OCI-LY7 (cell line): ENCODE measurements around the gene MRPL49. TPM values are rescaled to one million over a fixed set of nuclear protein-coding genes. Genes with fewer than 3 reads are reported as not detected.

ENCODE experiments used
- BruUV-seq: library from RNA; stranded (reverse); fragments of 400-500 nt; replicated peaks from 2 replicates; lab custom pipeline; 2021; lab: Mats Ljungman, UMichigan
- CTCF ChIA-PET: fragments of 300-600 bp; sonication (Branson Sonifier 250); formaldehyde crosslinking; loops from one replicate; lab custom pipeline; 2022; ENCODE audit warnings: antibody characterized with exemption; ENCODE audit not compliant: unreplicated experiment; lab: Charles Lee
- POLR2A ChIA-PET: fragments of 300-600 bp; sonication (Branson Sonifier 250); formaldehyde crosslinking; loops from one replicate; lab custom pipeline; 2022; ENCODE audit warnings: antibody characterized with exemption; lab: Charles Lee
- DNase-seq: peaks from one replicate; pipeline ENCODE4 v3.0.0-alpha.2; 2015; ENCODE audit warnings: low spot score
- H2AFZ ChIP-seq: fragments of 200-600 bp; sonication (generic), shearing (Covaris generic); 2 replicates; pipeline ENCODE4 v1.6.1; 2014; ENCODE audit warnings: mild to moderate bottlenecking, antibody characterized with exemption, low read length, moderate library complexity
- H3K27ac ChIP-seq: fragments of 200-600 bp; sonication (generic); 2 replicates; pipeline ENCODE4 v1.5.1; 2014; ENCODE audit warnings: mixed run types, low read depth, mild to moderate bottlenecking, moderate library complexity, low read length, inconsistent platforms; ENCODE audit not compliant: poor library complexity, severe bottlenecking
- H3K36me3 ChIP-seq: fragments of 200-600 bp; sonication (generic); 2 replicates; pipeline ENCODE4 v1.6.1; 2014; ENCODE audit warnings: mild to moderate bottlenecking, antibody characterized with exemption, low read length, moderate library complexity, mixed read lengths; ENCODE audit not compliant: insufficient read depth
- H3K4me1 ChIP-seq: fragments of 200-600 bp; sonication (generic); 2 replicates; pipeline ENCODE4 v1.5.1; 2014; ENCODE audit warnings: mild to moderate bottlenecking, low read length; ENCODE audit not compliant: insufficient read depth, poor library complexity, severe bottlenecking
- H3K4me2 ChIP-seq: fragments of 200-600 bp; sonication (generic); 2 replicates; pipeline ENCODE4 v1.6.1; 2014; ENCODE audit warnings: mild to moderate bottlenecking, low read length
- H3K4me3 ChIP-seq: fragments of 200-600 bp; sonication (generic); 2 replicates; pipeline ENCODE4 v1.5.1; 2014; ENCODE audit warnings: mild to moderate bottlenecking, low read depth, low read length; ENCODE audit not compliant: poor library complexity, severe bottlenecking
- H3K79me2 ChIP-seq: fragments of 200-600 bp; sonication (generic); 2 replicates; pipeline ENCODE4 v1.6.1; 2016; ENCODE audit warnings: low read depth, mild to moderate bottlenecking, low read length, moderate library complexity, mixed read lengths; ENCODE audit not compliant: insufficient read depth
- H3K9me2 ChIP-seq: fragments of 200-600 bp; sonication (generic); 2 replicates; pipeline ENCODE4 v1.6.1; 2016; ENCODE audit warnings: mild to moderate bottlenecking, low read length, mixed read lengths; ENCODE audit not compliant: insufficient read depth
- H3K9me3 ChIP-seq: fragments of 200-600 bp; sonication (generic); 2 replicates; pipeline ENCODE4 v1.6.1; 2014; ENCODE audit warnings: mild to moderate bottlenecking, mixed run types, low read length, mixed read lengths
- H4K20me1 ChIP-seq: fragments of 200-600 bp; sonication (generic); 2 replicates; pipeline ENCODE4 v1.6.1; 2014; ENCODE audit warnings: mild to moderate bottlenecking, antibody characterized with exemption, low read length, moderate library complexity, mixed read lengths; ENCODE audit not compliant: insufficient read depth
- CTCF ChIP-seq: fragments of 200-600 bp; sonication (generic); conservative IDR thresholded peaks from 2 replicates; pipeline ENCODE4 v1.5.1; 2014; ENCODE audit warnings: mild to moderate bottlenecking, antibody characterized with exemption, low read length, moderate library complexity, mixed read lengths
- EZH2phosphoT487 ChIP-seq: fragments of 200-600 bp; sonication (generic); IDR thresholded peaks from 2 replicates; pipeline ENCODE4 v1.6.1; 2018; ENCODE audit warnings: low read depth, borderline replicate concordance, mild to moderate bottlenecking, mixed run types, antibody characterized with exemption, low read length, moderate library complexity, mixed read lengths
- intact Hi-C: fragments of 100-400 bp; cut with micrococcal nuclease; formaldehyde crosslinking; loops from one replicate; pipeline ENCODE4 v1.10.0; 2022; ENCODE audit not compliant: unreplicated experiment
- total RNA-seq, 2 experiments: library from RNA; depleted of rRNA in 1 of 2; stranded (reverse); fragments of >200 nt in 1 of 2; shearing (Covaris generic) in 1 of 2; gene quantifications; 2 replicates each; pipeline ENCODE4 v1.2.3, GENCODE V29; 2014 to 2022

The MRPL49 gene
- total RNA-seq, 2 experiments from 2014 or later, result 65.2 to 81.6 TPM

GRCh38 chr11:65104628-65105027 is 17.5 kb upstream of the MRPL49 start:
- no peak overlapping the region for H3K4me2 ChIP-seq
- H3K79me2 ChIP-seq, result peaks cover 6% of the 10 kb centered on the region; the same call in 1 of the 2 replicates
- ChIA-PET POLR2A (interaction anchor here (0.7 kb wide), 1 partner anchor 223 kb away, joined by 3 read pairs; no protein-coding TSS in a partner anchor), CTCF (no interaction called here)
- peaks cover 22% of the 10 kb centered on the region for H3K36me3 ChIP-seq
- no peaks in the 10 kb centered on the region for H3K4me1 ChIP-seq
- H3K9me2 ChIP-seq, result no peaks in the 10 kb centered on the region
- no TSS peak for BruUV-seq
- no peak overlapping the region for H3K4me3 ChIP-seq
- no peaks in the 10 kb centered on the region for H3K9me3 ChIP-seq
- TF ChIP-seq CTCF, result no peak
- no peak for TF ChIP-seq EZH2phosphoT487
- no peaks in the 10 kb centered on the region for H4K20me1 ChIP-seq
- no peak overlapping the region for H2AFZ ChIP-seq
- intact Hi-C loops, result no loop called here
- no peak for DNase-seq
- no peak overlapping the region for H3K27ac ChIP-seq

- ChIA-PET CTCF (no interaction called here), POLR2A (no interaction called here)
- Histone ChIP-seq H3K36me3 (peaks cover 25% of the 10 kb centered on the region), H4K20me1 (peaks cover 8% of the 10 kb centered on the region; the same call in 1 of the 2 replicates), H2AFZ (no peak overlapping the region), H3K4me1 (peaks cover 23% of the 10 kb centered on the region), H3K4me2 (no peak overlapping the region), H3K4me3 (no peak overlapping the region), H3K9me2 (no peaks in the 10 kb centered on the region), H3K79me2 (no peaks in the 10 kb centered on the region; the same call in 1 of the 2 replicates), H3K9me3 (no peaks in the 10 kb centered on the region), H3K27ac (no peak overlapping the region)
- intact Hi-C loops, result no loop called here
- no peak for TF ChIP-seq EZH2phosphoT487
- no peak for TF ChIP-seq CTCF
- BruUV-seq, result no TSS peak
- DNase-seq, result no peak
Measured at GRCh38 chr11:65107078-65107477, 15.0 kb upstream of the MRPL49 start.

- POLR2A ChIA-PET, result no interaction called here
- BruUV-seq, result no TSS peak
- no peak for TF ChIP-seq EZH2phosphoT487
- no peak for TF ChIP-seq CTCF
- Histone ChIP-seq H3K9me3 (no peaks in the 10 kb centered on the region), H3K4me3 (no peak overlapping the region), H3K4me1 (peaks cover 31% of the 10 kb centered on the region), H4K20me1 (peaks cover 8% of the 10 kb centered on the region; the same call in 1 of the 2 replicates), H3K27ac (no peak overlapping the region), H2AFZ (no peak overlapping the region), H3K4me2 (no peak overlapping the region), H3K36me3 (peaks cover 25% of the 10 kb centered on the region), H3K79me2 (no peaks in the 10 kb centered on the region; the same call in 1 of the 2 replicates), H3K9me2 (no peaks in the 10 kb centered on the region)
- CTCF ChIA-PET, result no interaction called here
- DNase-seq, result no peak
- intact Hi-C loops, result no loop called here
Measured at GRCh38 chr11:65107751-65108468, 14.2 kb upstream of the MRPL49 start.
